Anterior cingulate cortex (tissue), 58 donors: Measurements from ENCODE around the gene MRPL18.
A peak's percentile ranks its signal among the peaks of the same experiment; 100 is the strongest.
"Not testable (repeated sequence)": the region's sequence is repeated elsewhere in the genome, so short reads cannot be mapped to it uniquely, and the experiment has no call there.

Experiments used
- DNase-seq, 58 donors: peaks; one replicate each; lab custom pipeline; 2025; lab: John Stamatoyannopoulos, UW

The MRPL18 gene

GRCh38 chr6:159769470-159769869 is 20.8 kb upstream of the MRPL18 start:
- DNase-seq = no peak

- no peak for DNase-seq
Measured at GRCh38 chr6:159772196-159772595, 18.1 kb upstream of the MRPL18 start.

GRCh38 chr6:159777240-159777904 is 12.9 kb upstream of the MRPL18 start:
- DNase-seq = no peak

- no peak for DNase-seq
Measured at GRCh38 chr6:159778131-159778530, 12.1 kb upstream of the MRPL18 start.

GRCh38 chr6:159778542-159779103 is 11.6 kb upstream of the MRPL18 start:
- DNase-seq = no peak

GRCh38 chr6:159788276-159788675 is 2.0 kb upstream of the MRPL18 start:
- DNase-seq = no peak

- peak in 4 of 58 donors; percentile 20 to 41 (median 32) for DNase-seq
Measured at GRCh38 chr6:159788753-159789376, 1.4 kb upstream of the MRPL18 start.

GRCh38 chr6:159789377-159790148 is 704 bp upstream of the MRPL18 start, which contains the start of gene TCP1:
TCP1 (minus strand) TSS chr6:159789602; CDS start chr6:159789468, 134 bp downstream.
- DNase-seq = peak; percentile 93 to 100 (median 99)

- DNase-seq = peak in 2 of 58 donors; percentile 5 to 40
Measured at GRCh38 chr6:159790956-159791598, 810 bp downstream of the MRPL18 start.

GRCh38 chr6:159794976-159795375 is 4.7 kb downstream of the MRPL18 start:
- not testable (repeated sequence) for DNase-seq

- no peak for DNase-seq
Measured at GRCh38 chr6:159797554-159797953, 7.3 kb downstream of the MRPL18 start.

GRCh38 chr6:159800141-159800865 is 10.0 kb downstream of the MRPL18 start, which contains the start of gene PNLDC1:
PNLDC1 (plus strand) TSS chr6:159800276; CDS start chr6:159800308, 32 bp downstream.
- peak in 1 of 58 donors; percentile 11 for DNase-seq

GRCh38 chr6:159801935-159802334 is 11.7 kb downstream of the MRPL18 start:
- DNase-seq = no peak

GRCh38 chr6:159804504-159804903 is 14.2 kb downstream of the MRPL18 start:
- DNase-seq = no peak

GRCh38 chr6:159805440-159806020 is 15.3 kb downstream of the MRPL18 start:
- DNase-seq = no peak

GRCh38 chr6:159806021-159806458 is 15.8 kb downstream of the MRPL18 start:
- DNase-seq = no peak

GRCh38 chr6:159807150-159807858 is 17.0 kb downstream of the MRPL18 start:
- no peak for DNase-seq

- peak in 9 of 58 donors; percentile 6 to 61 (median 31) for DNase-seq
Measured at GRCh38 chr6:159808647-159809046, 18.4 kb downstream of the MRPL18 start.

- no peak for DNase-seq
Measured at GRCh38 chr6:159809149-159809548, 18.9 kb downstream of the MRPL18 start.
